ENCODE measurements around the gene ALPK3.

DNA sequence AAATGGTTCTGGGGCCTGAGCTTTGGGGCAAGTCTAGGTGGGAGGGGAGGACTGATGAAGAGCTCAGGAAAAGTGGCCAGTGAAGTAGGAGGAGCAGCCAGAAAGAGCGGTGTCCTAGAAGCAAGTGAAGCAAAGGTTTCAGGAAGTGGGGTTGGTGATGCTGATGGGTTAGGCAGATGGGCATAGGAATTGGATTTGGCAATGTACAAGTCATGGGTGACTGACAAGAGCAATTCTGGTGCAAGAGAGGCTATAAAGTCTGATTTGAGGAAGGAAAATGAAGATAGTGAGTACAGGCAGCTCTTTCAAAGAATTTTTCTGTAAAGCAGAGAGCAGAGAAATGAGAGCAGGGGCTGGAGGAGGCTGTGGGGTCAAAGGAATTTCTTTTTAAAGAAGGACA lies 19.7 kb downstream of the ALPK3 start:
- TF ChIP-seq, protein P1, sequence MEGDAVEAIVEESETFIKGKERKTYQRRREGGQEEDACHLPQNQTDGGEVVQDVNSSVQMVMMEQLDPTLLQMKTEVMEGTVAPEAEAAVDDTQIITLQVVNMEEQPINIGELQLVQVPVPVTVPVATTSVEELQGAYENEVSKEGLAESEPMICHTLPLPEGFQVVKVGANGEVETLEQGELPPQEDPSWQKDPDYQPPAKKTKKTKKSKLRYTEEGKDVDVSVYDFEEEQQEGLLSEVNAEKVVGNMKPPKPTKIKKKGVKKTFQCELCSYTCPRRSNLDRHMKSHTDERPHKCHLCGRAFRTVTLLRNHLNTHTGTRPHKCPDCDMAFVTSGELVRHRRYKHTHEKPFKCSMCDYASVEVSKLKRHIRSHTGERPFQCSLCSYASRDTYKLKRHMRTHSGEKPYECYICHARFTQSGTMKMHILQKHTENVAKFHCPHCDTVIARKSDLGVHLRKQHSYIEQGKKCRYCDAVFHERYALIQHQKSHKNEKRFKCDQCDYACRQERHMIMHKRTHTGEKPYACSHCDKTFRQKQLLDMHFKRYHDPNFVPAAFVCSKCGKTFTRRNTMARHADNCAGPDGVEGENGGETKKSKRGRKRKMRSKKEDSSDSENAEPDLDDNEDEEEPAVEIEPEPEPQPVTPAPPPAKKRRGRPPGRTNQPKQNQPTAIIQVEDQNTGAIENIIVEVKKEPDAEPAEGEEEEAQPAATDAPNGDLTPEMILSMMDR (IDR thresholded peaks at IDR 0.05; ENCODE audit: extremely low read depth in 1 of 2, insufficient read depth in 1 of 2, low read depth in 1 of 2, low read length in 2 of 2): no peak
- no peak for TF ChIP-seq EZH2 (IDR thresholded peaks at IDR 0.05; ENCODE audit: borderline replicate concordance, low read depth, low read length, severe bottlenecking)
- no peak for TF ChIP-seq MYC (IDR thresholded peaks at IDR 0.05; ENCODE audit: low read depth, low read length)
- no peak for TF ChIP-seq POLR2A (IDR thresholded peaks at IDR 0.05; ENCODE audit: low read depth, low read length)
- TF ChIP-seq POLR2AphosphoS5 (IDR thresholded peaks at IDR 0.05; ENCODE audit: insufficient read depth, low read depth, low read length): no peak
- no peak for TF ChIP-seq GATA2 (IDR thresholded peaks at IDR 0.05; ENCODE audit: insufficient read depth, insufficient read length, low read depth, low read length)

Data from endothelial cell of umbilical vein (primary cell).